Pancreas (tissue), 10 donors: ENCODE data around the gene OLFML3. TPM values are rescaled to one million over a fixed set of nuclear protein-coding genes. Genes with fewer than 3 reads are reported as not detected.

Experiments
- ATAC-seq, 4 donors: fragments of 200-7000 bp; cut with Tn5 transposase; one replicate each; pipeline versions ENCODE4 v1.8.0 to v1.9.1; 2020; ENCODE audit warnings: mild to moderate bottlenecking in 4 of 4, moderate library complexity in 4 of 4
- DNase-seq, 6 donors: peaks; one replicate each; pipeline ENCODE4 v3.0.0-alpha.2; 2020
- FAIRE-seq: peaks from 2 replicates; lab custom pipeline; 2012; peaks lifted over from hg19 to GRCh38; lab: Jason Lieb, UNC
- H3K27ac ChIP-seq, 4 donors: fragments of 200-600 bp; sonication (generic); 1 replicate in 3 of 4; 2 replicates in 1 of 4; pipeline versions ENCODE4 v1.5.0 to v1.8.0; 2020
- H3K27me3 ChIP-seq, 4 donors: fragments of 200-600 bp; one replicate each; pipeline ENCODE4 v1.8.0; 2021
- H3K36me3 ChIP-seq, 3 donors: fragments of 200-600 bp; sonication (generic) in 1 of 3; one replicate each; pipeline versions ENCODE4 v1.5.0 to v1.8.0; 2020 to 2021
- H3K4me1 ChIP-seq, 3 donors: fragments of 200-600 bp; one replicate each; pipeline ENCODE4 v1.8.0; 2021
- H3K4me3 ChIP-seq, 4 donors: fragments of 200-600 bp; sonication (generic) in 2 of 4; one replicate each; pipeline versions ENCODE4 v1.5.0 to v1.8.0; 2020 to 2021
- H3K9me3 ChIP-seq, 4 donors: fragments of 200-600 bp; one replicate each; pipeline ENCODE4 v1.8.0; 2021
- WGBS, 2 donors: extraction: QIAGEN DNeasy Blood & Tissue Kit; methylation state at CpG; one replicate each; pipeline ENCODE4 v1.1.7; 2013; 5-methylcytosine and 5-hydroxymethylcytosine counted together
- intact Hi-C, 3 donors: fragments of 100-400 bp; cut with DNase I; formaldehyde crosslinking; loops; one replicate each; pipeline versions ENCODE4 v1.11.1 to v1.14.2; 2022
- polyA plus RNA-seq, 2 donors: library from polyadenylated mRNA; stranded (reverse); fragments of 200-250 nt; gene quantifications; one replicate each; pipeline ENCODE4 v1.2.3, GENCODE V29; 2013
- total RNA-seq, 6 donors: library from RNA; stranded (reverse); fragmentation: NEBNext Ultra II Directional in 4 of 6; extraction: Animal tissue kit (Norgen Biotek cat#: 25700) in 4 of 6; gene quantifications; one replicate each; pipeline versions ENCODE4 v1.2.1 to v1.2.4, GENCODE V29; 2021 to 2023
- TF ChIP-seq, protein P1 (sequence below), 4 donors: fragments of 200-600 bp; sonication (generic) in 3 of 4; IDR thresholded peaks; one replicate each; pipeline versions ENCODE4 v1.5.0 to v1.8.0; 2021; ENCODE audit warnings: antibody characterized with exemption in 4 of 4
- donor health status: healthy with polysubstance abuse.
- donor health status: DM: no; HTN: no; CAD: no; lungs with moderate emphysema.
- donor health status: DM: no; HTN: no; CAD: no.
- donor health status: control.
- donor health status: control.
- donor health status: Bipolar disorder and iron deficiency.
- donor health status: DM: yes; HTN: yes; CAD: no.
- donor health status: DM: no; HTN: no; CAD: no.
- donor health status: DM: no; HTN: no; CAD: no.
- donor health status: DM: yes; HTN: yes; CAD: no.

OLFML3 gene
- total and polyA plus RNA-seq, 8 donors: 3.7 to 39.2 (median 10.2) TPM

DNA sequence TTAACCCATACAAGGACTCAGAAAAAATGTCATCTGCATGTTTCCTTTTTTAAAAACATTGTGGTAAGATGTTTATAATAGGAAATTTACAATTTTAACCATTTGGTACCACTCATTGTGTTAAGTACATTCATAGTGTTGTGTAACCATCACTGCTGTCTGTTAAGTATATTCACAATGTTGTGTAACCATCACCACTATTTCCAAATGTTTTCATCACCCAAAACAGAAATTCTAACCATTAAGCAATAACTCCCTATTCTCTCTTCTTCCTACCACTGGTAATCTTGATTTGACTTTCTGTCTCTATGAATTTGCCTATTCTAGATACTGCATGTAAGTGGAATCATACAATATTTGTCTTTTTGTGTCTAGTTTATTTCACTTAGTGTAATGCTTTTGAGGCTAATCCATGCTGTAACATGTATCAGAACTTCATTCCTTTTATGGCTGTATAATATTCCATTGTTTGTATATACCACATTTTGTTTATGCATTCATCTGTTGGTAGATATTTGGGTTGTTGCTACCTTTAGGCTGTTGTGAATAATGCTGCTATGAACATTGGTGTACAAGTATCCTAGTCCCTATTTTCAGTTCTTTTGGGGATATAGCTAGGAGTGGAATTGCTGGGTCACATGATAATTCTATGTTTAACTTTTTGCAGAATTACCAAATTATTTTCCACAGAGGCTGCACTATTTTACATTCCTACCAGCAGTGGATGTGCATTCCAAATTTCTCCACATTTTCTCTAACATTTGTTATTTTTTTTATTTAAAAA is 36.1 kb upstream of the OLFML3 start:
- H3K4me3 ChIP-seq: no peak overlapping the region
- H3K27ac ChIP-seq: no peak overlapping the region
- peaks cover 0 to 3% (median 0%) of the 10 kb centered on the region in 3 donors for H3K36me3 ChIP-seq
- H3K4me1 ChIP-seq: peaks cover 20 to 29% (median 27%) of the 10 kb centered on the region in 3 donors
- no peaks in the 10 kb centered on the region for H3K27me3 ChIP-seq
- FAIRE-seq: no peak
- TF ChIP-seq, protein P1, sequence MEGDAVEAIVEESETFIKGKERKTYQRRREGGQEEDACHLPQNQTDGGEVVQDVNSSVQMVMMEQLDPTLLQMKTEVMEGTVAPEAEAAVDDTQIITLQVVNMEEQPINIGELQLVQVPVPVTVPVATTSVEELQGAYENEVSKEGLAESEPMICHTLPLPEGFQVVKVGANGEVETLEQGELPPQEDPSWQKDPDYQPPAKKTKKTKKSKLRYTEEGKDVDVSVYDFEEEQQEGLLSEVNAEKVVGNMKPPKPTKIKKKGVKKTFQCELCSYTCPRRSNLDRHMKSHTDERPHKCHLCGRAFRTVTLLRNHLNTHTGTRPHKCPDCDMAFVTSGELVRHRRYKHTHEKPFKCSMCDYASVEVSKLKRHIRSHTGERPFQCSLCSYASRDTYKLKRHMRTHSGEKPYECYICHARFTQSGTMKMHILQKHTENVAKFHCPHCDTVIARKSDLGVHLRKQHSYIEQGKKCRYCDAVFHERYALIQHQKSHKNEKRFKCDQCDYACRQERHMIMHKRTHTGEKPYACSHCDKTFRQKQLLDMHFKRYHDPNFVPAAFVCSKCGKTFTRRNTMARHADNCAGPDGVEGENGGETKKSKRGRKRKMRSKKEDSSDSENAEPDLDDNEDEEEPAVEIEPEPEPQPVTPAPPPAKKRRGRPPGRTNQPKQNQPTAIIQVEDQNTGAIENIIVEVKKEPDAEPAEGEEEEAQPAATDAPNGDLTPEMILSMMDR (IDR thresholded peaks at IDR 0.05): no peak
- H3K9me3 ChIP-seq: no peaks in the 10 kb centered on the region
- intact Hi-C loops: no loop called here
- DNase-seq: no peak
- no peak for ATAC-seq

DNA sequence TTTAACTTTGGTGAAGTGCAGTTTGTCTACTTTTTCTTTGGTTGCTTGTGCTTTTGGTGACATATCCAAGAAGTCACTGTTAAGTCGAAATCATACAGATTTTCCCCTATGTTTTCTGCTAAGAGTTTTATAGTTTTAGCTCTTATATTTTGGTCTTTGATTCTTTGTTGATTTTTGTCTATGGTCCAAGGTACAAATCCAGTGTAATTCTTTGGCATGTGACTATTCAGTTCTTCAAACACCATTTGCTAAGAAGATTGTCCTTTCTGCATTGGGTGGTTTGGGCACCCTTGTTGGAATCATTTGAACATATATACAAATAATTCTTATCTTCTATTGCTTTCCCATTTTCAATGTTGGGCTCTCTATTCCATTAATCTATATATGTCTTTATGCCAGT is 33.9 kb upstream of the OLFML3 start:
- intact Hi-C loops: no loop called here
- Histone ChIP-seq H3K9me3 (no peaks in the 10 kb centered on the region), H3K27me3 (no peaks in the 10 kb centered on the region), H3K4me1 (peaks cover 22 to 38% (median 31%) of the 10 kb centered on the region in 3 donors), H3K27ac (no peak overlapping the region), H3K4me3 (no peak overlapping the region), H3K36me3 (peaks cover 0 to 3% (median 0%) of the 10 kb centered on the region in 3 donors)
- ATAC-seq: no peak
- 100% methylated on average over 1 of the region's 1 CpG for WGBS, 2 donors
- TF ChIP-seq, protein P1 (IDR thresholded peaks at IDR 0.05): no peak
- FAIRE-seq: no peak
- no peak for DNase-seq

DNA sequence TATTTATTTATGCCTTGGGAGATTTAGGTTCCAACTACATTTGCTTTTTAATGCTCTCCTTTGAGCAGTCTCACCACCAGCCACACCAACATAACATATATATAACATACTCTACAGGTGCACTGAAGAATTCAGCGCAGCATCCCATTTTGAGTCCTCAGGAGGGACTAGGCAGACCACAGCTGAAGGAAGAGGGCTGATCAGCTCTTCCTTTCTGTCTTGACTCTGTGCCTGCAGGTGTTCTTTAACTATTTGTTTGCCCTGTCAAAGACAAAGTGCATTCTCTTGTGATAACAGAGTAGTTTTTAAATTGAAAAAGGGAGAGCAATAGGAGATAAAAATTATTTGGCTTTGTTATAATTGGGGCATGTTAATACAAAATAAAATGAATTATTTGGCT is 33.2 kb upstream of the OLFML3 start:
- intact Hi-C loops: no loop called here
- Histone ChIP-seq H3K4me3 (no peak overlapping the region), H3K9me3 (no peaks in the 10 kb centered on the region), H3K36me3 (peaks cover 0 to 3% (median 0%) of the 10 kb centered on the region in 3 donors), H3K27me3 (no peaks in the 10 kb centered on the region), H3K4me1 (peaks cover 22 to 38% (median 31%) of the 10 kb centered on the region in 3 donors), H3K27ac (no peak overlapping the region)
- DNase-seq (no peak), ATAC-seq (no peak), FAIRE-seq (no peak)
- TF ChIP-seq, protein P1 (IDR thresholded peaks at IDR 0.05): no peak
- 54 to 85% methylated on average over 1 of the region's 1 CpG for WGBS, 2 donors

DNA sequence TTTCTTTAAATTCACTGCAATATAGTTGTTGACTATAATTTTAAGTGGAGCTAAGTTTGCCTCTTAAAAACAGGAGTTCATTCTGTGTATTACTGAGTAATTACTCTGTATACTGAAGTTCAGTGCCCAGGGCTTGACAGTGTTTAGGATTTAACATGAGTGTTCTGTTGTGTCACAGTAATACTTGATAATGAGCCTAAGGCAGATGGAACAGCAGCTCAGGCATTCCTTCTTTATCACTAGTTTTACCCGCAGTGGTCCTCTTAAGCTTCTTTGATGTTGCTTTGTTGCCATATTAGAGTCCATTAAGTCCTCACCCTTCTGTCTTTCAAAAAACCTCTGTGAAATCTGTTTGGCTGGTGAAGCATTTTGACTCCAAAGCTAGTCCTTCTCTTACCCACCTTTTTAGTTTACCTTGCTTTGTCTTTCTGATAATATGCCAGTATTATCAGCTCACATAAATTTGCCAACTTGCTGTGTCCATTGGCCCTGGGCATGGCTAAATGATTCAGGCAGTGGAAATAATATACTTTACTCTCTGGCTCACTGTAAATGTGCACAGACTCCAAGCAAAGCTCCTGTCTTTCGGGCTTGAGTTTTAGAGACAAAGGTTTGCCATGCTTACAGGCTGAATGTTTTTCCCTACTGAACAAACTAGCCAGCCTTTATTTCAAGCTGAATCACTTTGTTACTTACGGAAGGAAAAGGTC is 32.4 kb upstream of the OLFML3 start:
- peak overlapping the region in 2 of 4 donors; percentile 9 to 53 for H3K27ac ChIP-seq
- ATAC-seq (peak in 3 of 4 donors; percentile 13 to 59 (median 32)), FAIRE-seq (no peak), DNase-seq (no peak)
- no peaks in the 10 kb centered on the region for H3K9me3 ChIP-seq
- no peaks in the 10 kb centered on the region for H3K27me3 ChIP-seq
- TF ChIP-seq, protein P1 (IDR thresholded peaks at IDR 0.05): no peak
- WGBS, 2 donors: 28 to 37% methylated on average over 3 of the region's 3 CpGs
- intact Hi-C loops: no loop called here
- H3K36me3 ChIP-seq: peaks cover 0 to under 1% (median 0%) of the 10 kb centered on the region in 3 donors
- no peak overlapping the region for H3K4me3 ChIP-seq
- peaks cover 27 to 38% (median 35%) of the 10 kb centered on the region in 3 donors for H3K4me1 ChIP-seq
